ENCODE measurements around the gene AGTR1.
"Not testable (repeated sequence)": the region's sequence is repeated elsewhere in the genome, so short reads cannot be mapped to it uniquely, and the experiment has no call there.

Gene AGTR1

GRCh38 chr3:148718982-148719862, 21.5 kb downstream of the AGTR1 start:
- no peak for DNase-seq (ENCODE audit: low read depth, low spot score)

GRCh38 chr3:148720873-148721272, 23.2 kb downstream of the AGTR1 start:
- DNase-seq (ENCODE audit: low read depth, low spot score): no peak

DNA sequence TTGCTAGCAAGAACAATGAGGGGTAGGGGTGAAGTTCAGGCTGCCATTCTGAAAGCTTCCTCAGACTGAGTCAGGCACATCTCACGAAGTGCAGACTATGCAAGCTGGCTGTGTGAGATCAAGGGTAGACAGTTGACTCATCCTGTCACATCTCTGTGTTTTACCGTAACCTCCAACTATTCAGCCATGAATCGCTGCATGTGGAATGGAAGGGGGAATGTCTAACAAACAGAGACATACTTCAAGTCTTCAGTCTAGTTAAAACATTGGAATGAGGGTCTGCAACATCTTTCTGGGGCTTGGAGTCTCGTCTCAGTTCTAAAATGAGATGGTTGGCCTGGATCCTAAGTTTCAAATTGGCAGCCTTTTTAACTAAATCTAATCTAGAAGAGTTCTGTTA, 25.9 kb downstream of the AGTR1 start:
- DNase-seq (ENCODE audit: low read depth, low spot score): no peak

DNA sequence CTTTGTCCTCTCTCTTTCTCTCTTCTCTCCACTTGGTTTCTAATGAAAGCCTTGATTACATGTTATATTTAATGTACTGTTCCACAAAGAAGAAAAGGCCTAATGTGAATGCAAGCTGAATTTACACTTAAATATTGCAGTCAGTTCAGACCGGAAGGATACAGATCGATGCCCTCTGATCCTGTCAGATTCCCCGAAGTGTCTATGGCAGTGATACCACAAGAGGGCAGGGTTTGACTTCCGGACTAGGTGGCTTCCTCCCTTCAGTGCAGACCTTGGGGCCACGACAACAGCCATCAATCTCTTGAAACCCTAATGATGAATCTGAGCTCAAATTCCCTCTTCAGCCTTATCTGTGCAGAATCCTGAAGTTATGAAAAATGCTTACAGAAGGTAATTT, 29.5 kb downstream of the AGTR1 start:
- no peak for DNase-seq (ENCODE audit: low read depth, low spot score)

DNA sequence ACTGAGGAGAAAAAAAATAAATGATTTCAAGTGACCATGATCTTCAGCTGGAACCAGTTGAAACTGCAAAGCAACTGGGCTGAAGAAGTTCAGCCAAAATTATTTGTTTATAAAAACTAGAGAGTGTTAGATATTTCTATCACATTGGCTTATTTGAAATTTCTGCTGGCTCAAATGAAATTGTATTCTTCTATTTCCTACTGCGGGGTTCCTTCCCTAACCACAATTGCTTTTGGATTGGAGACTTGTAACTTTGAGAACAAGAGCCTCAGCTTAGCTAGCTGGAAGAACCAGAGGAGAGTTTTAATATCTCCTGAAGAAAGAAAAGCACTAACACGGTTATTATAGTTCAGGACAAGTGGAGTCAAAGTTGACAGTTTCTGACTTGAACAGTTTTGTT, 31.1 kb downstream of the AGTR1 start:
- DNase-seq (ENCODE audit: low read depth, low spot score): no peak

DNA sequence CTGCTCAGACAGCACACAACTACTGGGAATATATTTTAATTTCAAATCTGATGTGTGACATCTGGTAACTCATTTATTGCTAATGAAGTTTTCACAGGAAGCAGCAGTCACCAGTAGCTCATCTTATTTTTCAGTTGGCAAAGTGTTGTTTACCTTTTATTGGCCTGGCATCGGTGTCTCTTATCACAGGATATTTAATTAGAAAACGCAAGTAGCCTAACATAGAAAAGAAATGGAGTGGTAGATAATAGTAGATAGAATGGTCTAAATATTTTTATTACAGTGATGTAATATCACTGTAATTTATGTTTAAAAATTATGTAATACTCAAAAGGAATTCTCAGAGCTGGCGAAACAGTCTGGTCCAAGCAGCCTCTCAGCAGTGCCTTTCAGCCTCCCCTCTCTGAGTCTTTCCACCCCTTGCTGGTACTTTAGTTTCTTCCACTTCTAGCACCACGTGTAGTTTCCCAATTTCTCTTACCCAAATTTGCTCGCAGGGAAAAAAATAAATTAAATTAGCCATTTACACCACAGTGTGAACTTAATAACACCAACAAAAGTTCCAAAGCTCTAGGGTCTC, 31.9 kb downstream of the AGTR1 start:
- DNase-seq (ENCODE audit: low read depth, low spot score): no peak

DNA sequence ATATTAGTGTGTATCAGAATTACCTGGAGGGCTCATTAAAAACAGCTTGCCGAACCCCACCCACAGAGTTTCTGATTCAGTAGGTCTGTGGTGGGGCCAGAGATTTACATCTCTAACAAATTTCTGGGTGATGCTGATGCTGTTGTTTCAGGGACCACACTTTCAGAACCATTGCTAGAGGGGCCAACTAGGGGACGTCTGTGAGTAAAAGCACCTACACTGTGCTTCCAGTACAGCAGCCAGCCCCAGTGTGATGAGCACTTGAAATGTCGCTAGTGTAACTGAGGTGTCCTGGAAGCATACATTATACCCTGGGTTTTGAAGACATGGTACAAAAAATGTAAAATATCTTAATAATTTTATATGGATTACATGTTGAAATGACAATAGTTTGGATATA, 33.0 kb downstream of the AGTR1 start:
- DNase-seq (ENCODE audit: low read depth, low spot score): no peak

DNA sequence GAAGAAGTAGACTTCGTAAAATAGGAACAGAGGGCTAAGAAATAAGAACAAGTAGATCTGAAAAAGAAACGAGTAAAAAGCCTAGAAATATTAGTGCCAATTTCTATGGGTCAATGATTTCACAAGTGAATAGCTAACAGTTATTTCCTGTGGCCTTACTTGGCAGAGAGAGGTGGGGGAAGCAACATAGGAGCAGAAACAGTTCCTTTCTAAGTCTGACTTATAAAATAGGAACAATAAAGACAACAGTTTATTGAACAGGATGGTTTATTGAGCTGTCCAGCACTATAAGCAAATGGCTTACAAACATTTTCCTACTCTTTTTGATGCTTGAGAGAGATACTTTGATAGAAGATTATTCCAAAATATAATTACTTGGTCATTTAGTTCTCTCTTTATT, 37.9 kb downstream of the AGTR1 start:
- DNase-seq (ENCODE audit: low read depth, low spot score): no peak

GRCh38 chr3:148736086-148736485, 38.4 kb downstream of the AGTR1 start:
- DNase-seq (ENCODE audit: low read depth, low spot score): no peak

DNA sequence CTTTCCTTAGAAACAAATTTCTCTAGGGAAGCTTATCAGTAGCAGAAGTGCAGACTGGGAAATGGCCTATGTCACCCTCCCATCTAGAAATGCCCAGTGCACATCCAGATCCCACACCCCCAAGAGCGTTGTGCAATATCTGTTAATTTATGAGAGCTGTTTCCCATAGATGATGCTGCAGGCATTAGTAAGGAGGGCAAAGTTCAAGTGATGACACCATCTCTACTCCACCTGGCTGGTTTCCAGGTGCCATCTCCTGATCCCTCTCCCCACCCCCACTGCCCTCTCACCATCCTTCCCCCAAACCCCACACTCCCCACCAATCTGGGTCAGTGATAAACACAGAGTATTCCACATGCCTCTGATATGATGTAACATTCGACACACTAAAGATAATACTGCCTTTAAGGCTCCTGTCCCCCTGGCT, 39.4 kb downstream of the AGTR1 start:
- no peak for DNase-seq (ENCODE audit: low read depth, low spot score)

- DNase-seq (ENCODE audit: low read depth, low spot score): no peak
Measured at GRCh38 chr3:148739720-148740119, 42.0 kb downstream of the AGTR1 start.

DNA sequence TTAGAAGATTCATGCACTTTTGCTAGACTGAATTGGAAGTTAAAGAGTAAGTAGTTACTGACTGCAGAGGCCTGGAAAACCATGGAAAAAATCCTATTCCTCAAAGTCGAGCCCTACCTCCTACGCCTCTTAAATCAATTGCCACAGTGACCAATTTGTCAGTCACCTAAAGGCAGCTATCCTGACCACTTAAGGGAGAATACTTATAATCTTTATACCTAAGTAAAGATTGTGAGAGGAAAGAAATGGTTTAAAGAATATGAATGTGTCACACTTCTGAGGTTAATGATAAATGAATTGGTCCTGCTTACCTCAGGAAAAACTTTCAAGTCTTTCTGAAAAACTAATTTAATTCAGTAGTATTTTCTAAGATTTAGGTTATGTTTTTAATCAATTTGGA, 42.6 kb downstream of the AGTR1 start:
- DNase-seq (ENCODE audit: low read depth, low spot score): no peak

DNA sequence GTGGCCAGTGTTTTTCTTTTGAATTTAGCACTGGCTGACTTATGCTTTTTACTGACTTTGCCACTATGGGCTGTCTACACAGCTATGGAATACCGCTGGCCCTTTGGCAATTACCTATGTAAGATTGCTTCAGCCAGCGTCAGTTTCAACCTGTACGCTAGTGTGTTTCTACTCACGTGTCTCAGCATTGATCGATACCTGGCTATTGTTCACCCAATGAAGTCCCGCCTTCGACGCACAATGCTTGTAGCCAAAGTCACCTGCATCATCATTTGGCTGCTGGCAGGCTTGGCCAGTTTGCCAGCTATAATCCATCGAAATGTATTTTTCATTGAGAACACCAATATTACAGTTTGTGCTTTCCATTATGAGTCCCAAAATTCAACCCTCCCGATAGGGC, 43.5 kb downstream of the AGTR1 start:
- DNase-seq (ENCODE audit: low read depth, low spot score): no peak

DNA sequence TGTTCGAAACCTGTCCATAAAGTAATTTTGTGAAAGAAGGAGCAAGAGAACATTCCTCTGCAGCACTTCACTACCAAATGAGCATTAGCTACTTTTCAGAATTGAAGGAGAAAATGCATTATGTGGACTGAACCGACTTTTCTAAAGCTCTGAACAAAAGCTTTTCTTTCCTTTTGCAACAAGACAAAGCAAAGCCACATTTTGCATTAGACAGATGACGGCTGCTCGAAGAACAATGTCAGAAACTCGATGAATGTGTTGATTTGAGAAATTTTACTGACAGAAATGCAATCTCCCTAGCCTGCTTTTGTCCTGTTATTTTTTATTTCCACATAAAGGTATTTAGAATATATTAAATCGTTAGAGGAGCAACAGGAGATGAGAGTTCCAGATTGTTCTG, 44.4 kb downstream of the AGTR1 start:
- no peak for DNase-seq (ENCODE audit: low read depth, low spot score)

GRCh38 chr3:148746053-148746452, 48.4 kb downstream of the AGTR1 start:
- no peak for DNase-seq (ENCODE audit: low read depth, low spot score)

GRCh38 chr3:148748283-148748682, 50.6 kb downstream of the AGTR1 start:
- no peak for DNase-seq (ENCODE audit: low read depth, low spot score)

DNA sequence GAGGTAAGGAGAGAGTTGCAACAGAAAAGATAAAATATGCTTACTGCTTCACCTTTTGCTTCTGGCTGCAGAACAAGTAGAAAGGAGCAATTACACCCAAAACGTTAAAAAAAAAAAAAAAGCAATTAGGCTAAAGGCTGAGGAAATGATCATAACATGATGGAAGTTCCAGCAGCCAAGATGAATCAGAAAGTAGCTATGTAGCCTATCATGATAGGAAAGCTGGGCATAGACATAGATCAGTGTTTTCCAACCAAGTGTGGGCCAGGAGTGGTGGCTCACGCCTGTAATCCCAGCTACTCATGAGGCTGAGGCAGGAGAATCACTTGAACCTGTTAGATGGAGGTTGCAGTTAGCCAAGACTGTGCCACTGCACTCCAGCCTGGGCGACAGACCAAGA, 52.6 kb downstream of the AGTR1 start:
- DNase-seq (ENCODE audit: low read depth, low spot score): no peak

DNA sequence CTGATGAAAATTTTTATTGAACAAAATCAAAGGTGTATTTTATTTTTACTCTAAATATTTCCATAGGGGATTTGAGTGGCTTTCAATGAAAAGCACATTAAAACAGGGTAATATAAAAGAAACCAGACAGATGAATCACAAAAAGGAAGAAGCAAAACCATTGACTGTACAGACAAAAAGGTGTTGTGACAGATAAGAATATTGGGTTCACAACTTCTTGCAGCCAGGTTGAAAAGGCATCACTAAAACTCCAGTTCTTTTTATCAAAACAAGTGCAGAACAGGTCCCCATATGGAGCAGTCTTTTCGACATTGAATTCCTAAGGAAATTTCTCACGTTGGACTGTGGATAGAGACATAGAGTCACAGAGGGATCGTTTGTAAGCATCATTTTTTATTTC, 53.8 kb downstream of the AGTR1 start:
- no peak for DNase-seq (ENCODE audit: low read depth, low spot score)

DNA sequence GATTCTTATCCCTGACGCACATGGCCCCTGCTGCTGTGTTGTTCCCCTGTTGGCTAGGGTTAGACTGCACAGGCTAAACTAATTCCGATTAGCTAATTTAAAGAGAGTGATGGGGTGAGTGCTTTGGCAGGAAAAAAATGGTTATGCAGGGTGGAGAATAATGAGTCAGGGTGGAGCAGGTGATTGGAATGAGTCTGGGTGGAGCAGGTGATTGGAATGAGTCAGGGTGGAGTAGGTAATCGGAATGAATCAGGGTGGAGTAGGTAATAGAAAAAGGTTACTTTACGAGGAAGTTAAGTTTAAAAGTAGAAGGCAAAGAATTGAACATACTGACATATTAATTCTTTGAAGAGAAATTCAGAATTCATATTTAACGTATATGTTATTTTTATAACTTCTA, 55.7 kb downstream of the AGTR1 start:
- DNase-seq (ENCODE audit: low read depth, low spot score): not testable (repeated sequence)

- no peak for DNase-seq (ENCODE audit: low read depth, low spot score)
Measured at GRCh38 chr3:148755570-148755969, 57.9 kb downstream of the AGTR1 start.

DNA sequence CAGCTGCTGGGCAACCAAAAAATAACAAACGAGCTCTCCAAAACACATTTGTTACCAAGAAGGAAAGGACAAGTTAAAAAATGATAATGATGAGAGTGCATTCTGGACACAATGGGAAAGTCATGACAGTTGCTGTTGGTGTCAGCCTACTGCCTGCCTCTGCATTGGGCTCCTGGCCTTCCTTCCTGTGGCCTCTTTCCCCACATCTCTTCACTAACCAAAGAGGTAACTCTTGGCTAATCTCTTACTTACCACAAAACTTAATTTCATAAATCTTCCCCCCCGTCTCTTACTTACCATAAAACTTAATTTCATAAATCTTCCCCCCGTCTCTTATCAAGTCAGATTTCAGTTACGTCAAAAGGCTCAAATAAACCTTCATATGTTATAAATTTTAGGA, 58.6 kb downstream of the AGTR1 start:
- DNase-seq (ENCODE audit: low read depth, low spot score): no peak

DNA sequence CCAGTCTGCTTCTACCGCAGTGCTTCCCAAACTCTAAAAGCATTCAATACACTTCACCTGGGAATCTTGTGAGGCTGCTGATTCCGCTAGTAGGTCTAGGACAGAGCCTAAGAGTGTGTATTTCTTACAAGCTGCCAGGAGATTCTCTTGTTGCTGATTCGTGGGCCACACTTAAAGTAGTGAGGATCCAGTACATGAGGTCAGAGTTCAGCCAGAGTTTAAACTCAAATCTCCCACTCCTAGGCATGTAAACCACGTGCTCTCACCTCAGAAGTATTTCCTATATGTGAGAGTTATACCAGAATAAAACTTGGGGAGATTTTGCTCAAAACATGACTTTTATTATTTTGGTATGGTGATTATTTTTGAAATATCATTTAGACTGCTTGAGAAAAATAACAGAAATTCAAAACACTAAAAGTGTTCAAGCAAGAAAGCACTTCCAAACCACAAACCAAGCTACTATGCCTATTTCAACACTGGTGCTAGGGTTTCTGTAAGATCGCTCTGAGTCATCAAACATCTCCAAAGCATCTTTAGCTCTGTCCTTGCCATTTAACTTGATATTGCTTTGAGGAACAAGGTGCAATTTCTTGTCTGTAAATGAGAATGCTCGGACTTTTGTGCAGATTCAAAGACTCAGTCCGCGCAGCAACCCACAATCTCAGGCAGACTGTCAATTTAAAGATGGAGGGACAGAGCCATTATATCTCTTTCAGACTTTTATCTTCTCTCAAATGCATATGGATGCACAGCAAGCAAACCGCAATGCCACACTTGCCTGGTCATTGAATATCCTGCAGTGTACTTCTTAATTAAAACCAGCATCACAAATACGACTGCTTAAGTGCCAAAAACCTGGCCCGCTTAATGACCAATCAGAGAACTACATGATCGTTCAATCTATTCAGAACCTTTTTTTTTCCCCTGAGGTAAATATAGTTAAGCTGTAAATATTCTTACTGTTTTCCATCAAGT, 59.8 kb downstream of the AGTR1 start:
- no peak for DNase-seq (ENCODE audit: low read depth, low spot score)

Data from activated CD4-positive, CD25-positive, alpha-beta regulatory T cell treated with anti-CD3 and anti-CD28 coated beads, Interleukin-2, amount 50 U/mL, for 16 hours (primary cell).